Measurements from ENCODE around the gene DNPEP.

DNPEP gene

GRCh38 chr2:219325136-219325535 lies 62.6 kb downstream of the DNPEP start:
- ChIA-PET CTCF (interaction anchor here (0.6 kb wide), 1 partner anchor 149 kb away, joined by 4 read pairs; no protein-coding TSS in a partner anchor), POLR2A (no interaction called here)
- Histone ChIP-seq H3K9me3 (ENCODE audit: control insufficient read depth, insufficient read depth, low read depth, low read length) (no peaks in the 10 kb centered on the region), H3K27ac (ENCODE audit: extremely low read depth, low read depth, low read length) (no peak overlapping the region), H3K4me3 (ENCODE audit: low read depth, low read length) (no peak overlapping the region), H3K4me1 (ENCODE audit: control insufficient read depth, insufficient read depth, low read length) (no peaks in the 10 kb centered on the region), H3K36me3 (ENCODE audit: control insufficient read depth in 2 of 2, insufficient read depth in 1 of 2, low read length in 2 of 2) (no peaks in the 10 kb centered on the region)
- no peak for TF ChIP-seq ZNF701 (tag by site-specific recombination; IDR thresholded peaks at IDR 0.05)
- TF ChIP-seq ZNF114 (tag by site-specific recombination; IDR thresholded peaks at IDR 0.05), result no peak
- no peak for TF ChIP-seq ZNF211 (tag by site-specific recombination; IDR thresholded peaks at IDR 0.05; ENCODE audit: low read depth)
- no peak for TF ChIP-seq ZNF571 (tag by site-specific recombination; IDR thresholded peaks at IDR 0.05)
- TF ChIP-seq, protein P1, sequence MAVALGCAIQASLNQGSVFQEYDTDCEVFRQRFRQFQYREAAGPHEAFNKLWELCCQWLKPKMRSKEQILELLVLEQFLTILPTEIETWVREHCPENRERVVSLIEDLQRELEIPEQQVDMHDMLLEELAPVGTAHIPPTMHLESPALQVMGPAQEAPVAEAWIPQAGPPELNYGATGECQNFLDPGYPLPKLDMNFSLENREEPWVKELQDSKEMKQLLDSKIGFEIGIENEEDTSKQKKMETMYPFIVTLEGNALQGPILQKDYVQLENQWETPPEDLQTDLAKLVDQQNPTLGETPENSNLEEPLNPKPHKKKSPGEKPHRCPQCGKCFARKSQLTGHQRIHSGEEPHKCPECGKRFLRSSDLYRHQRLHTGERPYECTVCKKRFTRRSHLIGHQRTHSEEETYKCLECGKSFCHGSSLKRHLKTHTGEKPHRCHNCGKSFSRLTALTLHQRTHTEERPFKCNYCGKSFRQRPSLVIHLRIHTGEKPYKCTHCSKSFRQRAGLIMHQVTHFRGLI (tag by site-specific recombination; IDR thresholded peaks at IDR 0.05), result no peak
- TF ChIP-seq ZNF777 (tag by site-specific recombination; IDR thresholded peaks at IDR 0.05; ENCODE audit: borderline replicate concordance), result no peak
- TF ChIP-seq ZNF302 (tag by site-specific recombination; IDR thresholded peaks at IDR 0.05; ENCODE audit: low read depth), result no peak
- TF ChIP-seq ZNF624 (tag by site-specific recombination; IDR thresholded peaks at IDR 0.05), result no peak

DNA sequence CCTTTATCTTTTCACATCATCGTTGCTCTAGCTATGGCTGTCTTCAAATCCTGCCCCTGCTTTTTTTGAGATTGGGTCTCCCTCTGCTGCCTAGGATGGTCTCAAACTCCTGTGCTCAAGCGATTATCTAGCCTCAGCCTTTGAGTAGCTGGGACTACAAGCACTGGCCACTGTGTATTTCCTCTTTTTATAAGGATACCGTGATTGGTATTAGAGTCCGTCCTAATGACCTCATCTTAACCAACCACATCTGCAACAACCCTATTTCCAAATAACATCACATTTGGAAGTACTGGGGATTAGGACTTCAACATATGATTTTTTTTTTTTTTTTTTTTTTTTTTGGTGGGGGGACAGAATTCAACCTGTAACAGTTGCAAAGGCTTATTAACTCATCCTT lies 64.3 kb downstream of the DNPEP start:
- no peak for TF ChIP-seq ZNF791 (tag by site-specific recombination; IDR thresholded peaks at IDR 0.05)
- TF ChIP-seq INSM2 (tag by site-specific recombination; IDR thresholded peaks at IDR 0.05), result no peak
- TF ChIP-seq ZNF341 (tag by site-specific recombination; IDR thresholded peaks at IDR 0.05; ENCODE audit: low read depth), result no peak
- TF ChIP-seq ZNF777 (tag by site-specific recombination; IDR thresholded peaks at IDR 0.05; ENCODE audit: borderline replicate concordance), result no peak
- TF ChIP-seq ZNF266 (tag by site-specific recombination; IDR thresholded peaks at IDR 0.05; ENCODE audit: low read depth), result no peak
- no peak for TF ChIP-seq ZNF560 (tag by site-specific recombination; IDR thresholded peaks at IDR 0.05; ENCODE audit: borderline replicate concordance)
- TF ChIP-seq, protein P2, sequence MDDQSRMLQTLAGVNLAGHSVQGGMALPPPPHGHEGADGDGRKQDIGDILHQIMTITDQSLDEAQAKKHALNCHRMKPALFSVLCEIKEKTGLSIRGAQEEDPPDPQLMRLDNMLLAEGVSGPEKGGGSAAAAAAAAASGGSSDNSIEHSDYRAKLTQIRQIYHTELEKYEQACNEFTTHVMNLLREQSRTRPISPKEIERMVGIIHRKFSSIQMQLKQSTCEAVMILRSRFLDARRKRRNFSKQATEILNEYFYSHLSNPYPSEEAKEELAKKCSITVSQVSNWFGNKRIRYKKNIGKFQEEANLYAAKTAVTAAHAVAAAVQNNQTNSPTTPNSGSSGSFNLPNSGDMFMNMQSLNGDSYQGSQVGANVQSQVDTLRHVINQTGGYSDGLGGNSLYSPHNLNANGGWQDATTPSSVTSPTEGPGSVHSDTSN (CRISPR knock-in tag; IDR thresholded peaks at IDR 0.05), result no peak
- TF ChIP-seq ZBTB44 (tag by site-specific recombination; IDR thresholded peaks at IDR 0.05), result no peak
- TF ChIP-seq IKZF3 (tag by site-specific recombination; IDR thresholded peaks at IDR 0.05), result no peak
- no peak for TF ChIP-seq OSR2 (tag by site-specific recombination; IDR thresholded peaks at IDR 0.05)
- TF ChIP-seq ZNF2 (tag by site-specific recombination; IDR thresholded peaks at IDR 0.05), result no peak
- no peak for TF ChIP-seq ZNF521 (tag by site-specific recombination; IDR thresholded peaks at IDR 0.05)
- no peak for TF ChIP-seq ZFP69B (tag by site-specific recombination; IDR thresholded peaks at IDR 0.05)
- TF ChIP-seq, protein P3, sequence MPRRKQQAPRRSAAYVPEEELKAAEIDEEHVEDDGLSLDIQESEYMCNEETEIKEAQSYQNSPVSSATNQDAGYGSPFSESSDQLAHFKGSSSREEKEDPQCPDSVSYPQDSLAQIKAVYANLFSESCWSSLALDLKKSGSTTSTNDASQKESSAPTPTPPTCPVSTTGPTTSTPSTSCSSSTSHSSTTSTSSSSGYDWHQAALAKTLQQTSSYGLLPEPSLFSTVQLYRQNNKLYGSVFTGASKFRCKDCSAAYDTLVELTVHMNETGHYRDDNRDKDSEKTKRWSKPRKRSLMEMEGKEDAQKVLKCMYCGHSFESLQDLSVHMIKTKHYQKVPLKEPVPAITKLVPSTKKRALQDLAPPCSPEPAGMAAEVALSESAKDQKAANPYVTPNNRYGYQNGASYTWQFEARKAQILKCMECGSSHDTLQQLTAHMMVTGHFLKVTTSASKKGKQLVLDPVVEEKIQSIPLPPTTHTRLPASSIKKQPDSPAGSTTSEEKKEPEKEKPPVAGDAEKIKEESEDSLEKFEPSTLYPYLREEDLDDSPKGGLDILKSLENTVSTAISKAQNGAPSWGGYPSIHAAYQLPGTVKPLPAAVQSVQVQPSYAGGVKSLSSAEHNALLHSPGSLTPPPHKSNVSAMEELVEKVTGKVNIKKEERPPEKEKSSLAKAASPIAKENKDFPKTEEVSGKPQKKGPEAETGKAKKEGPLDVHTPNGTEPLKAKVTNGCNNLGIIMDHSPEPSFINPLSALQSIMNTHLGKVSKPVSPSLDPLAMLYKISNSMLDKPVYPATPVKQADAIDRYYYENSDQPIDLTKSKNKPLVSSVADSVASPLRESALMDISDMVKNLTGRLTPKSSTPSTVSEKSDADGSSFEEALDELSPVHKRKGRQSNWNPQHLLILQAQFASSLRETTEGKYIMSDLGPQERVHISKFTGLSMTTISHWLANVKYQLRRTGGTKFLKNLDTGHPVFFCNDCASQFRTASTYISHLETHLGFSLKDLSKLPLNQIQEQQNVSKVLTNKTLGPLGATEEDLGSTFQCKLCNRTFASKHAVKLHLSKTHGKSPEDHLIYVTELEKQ (tag by site-specific recombination; IDR thresholded peaks at IDR 0.05; ENCODE audit: borderline replicate concordance), result no peak
- TF ChIP-seq ZNF350 (tag by site-specific recombination; IDR thresholded peaks at IDR 0.05), result no peak
- no peak for TF ChIP-seq ZNF302 (tag by site-specific recombination; IDR thresholded peaks at IDR 0.05; ENCODE audit: low read depth)
- no peak for TF ChIP-seq ZNF112 (tag by site-specific recombination; IDR thresholded peaks at IDR 0.05)
- TF ChIP-seq TRIM28 (IDR thresholded peaks at IDR 0.05; ENCODE audit: borderline replicate concordance, low read length), result no peak
- no peak for TF ChIP-seq ZNF37A (tag by site-specific recombination; IDR thresholded peaks at IDR 0.05)
- no peak for TF ChIP-seq ZNF548 (tag by site-specific recombination; IDR thresholded peaks at IDR 0.05)
- Histone ChIP-seq H3K4me1 (ENCODE audit: control insufficient read depth, insufficient read depth, low read length) (no peaks in the 10 kb centered on the region), H3K9me3 (ENCODE audit: control insufficient read depth, insufficient read depth, low read depth, low read length) (no peaks in the 10 kb centered on the region), H3K36me3 (ENCODE audit: control insufficient read depth in 2 of 2, insufficient read depth in 1 of 2, low read length in 2 of 2) (no peaks in the 10 kb centered on the region), H3K27ac (ENCODE audit: extremely low read depth, low read depth, low read length) (no peak overlapping the region), H3K4me3 (ENCODE audit: low read depth, low read length) (no peak overlapping the region)
- CTCF ChIA-PET, result interaction anchor here (0.6 to 1.5 kb wide), 4 partner anchors 24 to 380 kb away, joined by 3 to 7 read pairs (median 4); no protein-coding TSS in a partner anchor
- POLR2A ChIA-PET, result no interaction called here
